Right lobe of liver (tissue), 6 donors: ENCODE results near the gene ANO7. TPM values are rescaled to one million over a fixed set of nuclear protein-coding genes. Genes with fewer than 3 reads are reported as not detected.

Source experiments
- ATAC-seq, 4 donors: fragments of 200-7000 bp; cut with Tn5 transposase; one replicate each; pipeline ENCODE4 v1.9.1; 2020; ENCODE audit warnings: mild to moderate bottlenecking in 4 of 4, moderate library complexity in 4 of 4
- DNase-seq, 3 donors: peaks; one replicate each; pipeline ENCODE4 v3.0.0-alpha.2; 2020
- H3K27ac ChIP-seq, 3 donors: fragments of 200-600 bp; one replicate each; pipeline ENCODE4 v1.8.0; 2022
- H3K27me3 ChIP-seq, 2 donors: fragments of 200-600 bp; one replicate each; pipeline ENCODE4 v1.8.0; 2022
- H3K36me3 ChIP-seq, 4 donors: fragments of 200-600 bp; sonication (generic) in 1 of 4; one replicate each; pipeline versions ENCODE4 v1.5.1 to v1.8.0; 2017 to 2022; ENCODE audit warnings: control low read depth in 1 of 4
- H3K4me1 ChIP-seq, 4 donors: fragments of 200-600 bp; sonication (generic) in 1 of 4; one replicate each; pipeline versions ENCODE4 v1.5.1 to v1.8.0; 2017 to 2022; ENCODE audit warnings: control low read depth in 1 of 4
- H3K4me3 ChIP-seq, 3 donors: fragments of 200-600 bp; one replicate each; pipeline ENCODE4 v1.8.0; 2022
- H3K9me3 ChIP-seq, 4 donors: fragments of 200-600 bp; sonication (generic) in 1 of 4; one replicate each; pipeline versions ENCODE4 v1.5.1 to v1.8.0; 2017 to 2022; ENCODE audit warnings: control low read depth in 1 of 4
- POLR2A ChIP-seq: fragments of 450-650 bp; IDR thresholded peaks from one replicate; pipeline ENCODE4 v1.6.1; 2017; ENCODE audit warnings: antibody characterized with exemption, mild to moderate bottlenecking
- WGBS: methylation state at CpG from one replicate; pipeline ENCODE4 v1.1.6; 2018; ENCODE audit warnings: low coverage, low lambda C conversion rate; ENCODE audit not compliant: insufficient coverage; ENCODE audit errors: missing lambda C conversion rate; 5-methylcytosine and 5-hydroxymethylcytosine counted together
- intact Hi-C, 2 donors: fragments of 100-400 bp; cut with DNase I; formaldehyde crosslinking; loops; one replicate each; pipeline versions ENCODE4 v1.11.2 to v1.14.1; 2022
- total RNA-seq, 6 experiments: library from RNA; depleted of rRNA in 2 of 6; stranded (reverse); fragments of >200 nt in 2 of 6; fragmentation: NEBNext Ultra II Directional in 3 of 6; extraction: Animal tissue kit (Norgen Biotek cat#: 25700) in 3 of 6; gene quantifications; one replicate each; pipeline versions ENCODE4 v1.1.0 to v1.2.4, GENCODE V29; 2016 to 2023
- TF ChIP-seq, protein P1 (sequence below), 4 donors: fragments of 200-600 bp in 3 of 4; fragments of 450-650 bp in 1 of 4; IDR thresholded peaks; one replicate each; pipeline versions ENCODE4 v1.5.1 to v1.8.0; 2016 to 2022; ENCODE audit warnings: antibody characterized with exemption in 4 of 4, mild to moderate bottlenecking in 2 of 4
- donor health status: DM: no; HTN: yes; CAD: no.
- donor health status: DM: no; HTN: no; CAD: no.
- donor health status: DM: no; HTN: no; CAD: no.
- donor health status: DM: no; HTN: yes; CAD: no.
- donor health status: DM: no; HTN: yes; CAD: no.

ANO7 gene
- total RNA-seq, 6 experiments from 2014 or later = 0.61 to 2.4 (median 0.97) TPM

DNA sequence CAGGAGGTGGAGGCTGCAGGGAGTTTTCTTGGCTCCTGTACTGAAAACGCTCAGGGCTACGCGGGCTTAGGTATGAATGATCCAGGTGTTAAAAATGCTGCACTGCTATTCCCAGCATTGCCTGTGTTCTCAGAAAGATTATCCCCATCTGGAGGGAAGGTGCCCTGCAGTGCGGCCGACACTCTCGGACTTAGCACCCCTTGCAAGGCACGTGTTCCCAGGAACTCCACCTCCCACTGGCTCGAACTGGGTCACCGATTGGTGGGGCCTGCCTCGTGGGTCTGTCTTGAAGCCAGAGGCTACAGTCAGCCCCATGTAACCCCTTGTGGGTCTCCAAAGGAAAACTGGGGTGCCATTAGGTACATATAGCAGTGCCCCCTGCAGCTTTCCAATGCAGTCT is 25.7 kb downstream of the ANO7 start:
- H3K27ac ChIP-seq = no peak overlapping the region
- H3K27me3 ChIP-seq = no peaks in the 10 kb centered on the region
- WGBS = 53% methylated on average over 4 of the region's 10 CpGs
- DNase-seq (no peak), ATAC-seq (no peak)
- TF ChIP-seq, protein P1, sequence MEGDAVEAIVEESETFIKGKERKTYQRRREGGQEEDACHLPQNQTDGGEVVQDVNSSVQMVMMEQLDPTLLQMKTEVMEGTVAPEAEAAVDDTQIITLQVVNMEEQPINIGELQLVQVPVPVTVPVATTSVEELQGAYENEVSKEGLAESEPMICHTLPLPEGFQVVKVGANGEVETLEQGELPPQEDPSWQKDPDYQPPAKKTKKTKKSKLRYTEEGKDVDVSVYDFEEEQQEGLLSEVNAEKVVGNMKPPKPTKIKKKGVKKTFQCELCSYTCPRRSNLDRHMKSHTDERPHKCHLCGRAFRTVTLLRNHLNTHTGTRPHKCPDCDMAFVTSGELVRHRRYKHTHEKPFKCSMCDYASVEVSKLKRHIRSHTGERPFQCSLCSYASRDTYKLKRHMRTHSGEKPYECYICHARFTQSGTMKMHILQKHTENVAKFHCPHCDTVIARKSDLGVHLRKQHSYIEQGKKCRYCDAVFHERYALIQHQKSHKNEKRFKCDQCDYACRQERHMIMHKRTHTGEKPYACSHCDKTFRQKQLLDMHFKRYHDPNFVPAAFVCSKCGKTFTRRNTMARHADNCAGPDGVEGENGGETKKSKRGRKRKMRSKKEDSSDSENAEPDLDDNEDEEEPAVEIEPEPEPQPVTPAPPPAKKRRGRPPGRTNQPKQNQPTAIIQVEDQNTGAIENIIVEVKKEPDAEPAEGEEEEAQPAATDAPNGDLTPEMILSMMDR (IDR thresholded peaks at IDR 0.05) = no peak
- TF ChIP-seq POLR2A = no peak
- peaks cover 0 to 9% (median 0%) of the 10 kb centered on the region in 4 donors for H3K4me1 ChIP-seq
- intact Hi-C loops = no loop called here
- H3K9me3 ChIP-seq = no peaks in the 10 kb centered on the region
- no peaks in the 10 kb centered on the region for H3K36me3 ChIP-seq
- H3K4me3 ChIP-seq = no peak overlapping the region

- H3K9me3 ChIP-seq = no peaks in the 10 kb centered on the region
- H3K4me1 ChIP-seq = peaks cover 0 to 9% (median 0%) of the 10 kb centered on the region in 4 donors
- no peak overlapping the region for H3K27ac ChIP-seq
- ATAC-seq (no peak), DNase-seq (no peak)
- intact Hi-C loops = no loop called here
- no peak for TF ChIP-seq POLR2A
- TF ChIP-seq, protein P1 (IDR thresholded peaks at IDR 0.05) = no peak
- no peak overlapping the region for H3K4me3 ChIP-seq
- H3K36me3 ChIP-seq = no peaks in the 10 kb centered on the region
- 67% methylated on average over 1 of the region's 12 CpGs for WGBS
- no peaks in the 10 kb centered on the region for H3K27me3 ChIP-seq
These were observed 26.3 kb downstream of the ANO7 start for GRCh38 chr2:241214766-241215165.

DNA sequence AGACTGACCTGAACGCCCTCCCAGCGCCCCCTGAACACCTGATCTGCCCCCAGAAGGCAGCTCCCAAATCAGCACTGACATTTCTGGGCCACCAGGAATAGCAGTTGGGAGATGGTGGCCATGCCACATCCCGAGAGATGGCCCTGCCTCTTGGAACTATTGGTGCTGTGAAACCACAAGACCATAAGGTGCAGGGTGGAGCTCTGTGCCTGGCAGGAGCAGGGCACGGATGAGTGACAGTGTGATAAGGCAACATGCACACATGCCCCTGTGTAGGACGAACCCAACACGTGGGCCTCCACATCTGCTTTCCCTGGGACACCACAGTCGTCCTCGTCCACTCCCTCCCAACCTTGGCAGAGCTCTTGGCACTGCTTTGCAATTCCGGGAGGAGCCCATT is 26.9 kb downstream of the ANO7 start:
- Histone ChIP-seq H3K4me3 (no peak overlapping the region), H3K27me3 (no peaks in the 10 kb centered on the region), H3K36me3 (no peaks in the 10 kb centered on the region), H3K4me1 (peaks cover 0 to 9% (median under 1%) of the 10 kb centered on the region in 4 donors), H3K9me3 (no peaks in the 10 kb centered on the region), H3K27ac (no peak overlapping the region)
- DNase-seq = no peak
- intact Hi-C loops = no loop called here
- WGBS = 0% methylated on average over 1 of the region's 9 CpGs
- no peak for ATAC-seq
- TF ChIP-seq, protein P1 (IDR thresholded peaks at IDR 0.05) = no peak
- TF ChIP-seq POLR2A = no peak

GRCh38 chr2:241216211-241216761 is 27.8 kb downstream of the ANO7 start:
- Histone ChIP-seq H3K4me1 (peaks cover 0 to 9% (median under 1%) of the 10 kb centered on the region in 4 donors), H3K27me3 (no peaks in the 10 kb centered on the region), H3K9me3 (no peaks in the 10 kb centered on the region), H3K36me3 (no peaks in the 10 kb centered on the region), H3K27ac (no peak overlapping the region), H3K4me3 (no peak overlapping the region)
- no peak for DNase-seq
- intact Hi-C loops = no loop called here
- ATAC-seq = no peak
- TF ChIP-seq, protein P1 (IDR thresholded peaks at IDR 0.05) = no peak
- no peak for TF ChIP-seq POLR2A
- 68% methylated on average over 4 of the region's 14 CpGs for WGBS
